ENCODE data around the gene PET117. TPM values are rescaled to one million over a fixed set of nuclear protein-coding genes. Genes with fewer than 3 reads are reported as not detected.
"Not testable (repeated sequence)": the region's sequence is repeated elsewhere in the genome, so short reads cannot be mapped to it uniquely, and the experiment has no call there.

PET117 gene
- total RNA-seq, 2 experiments from 2014 or later: 13.6 to 14.6 TPM

DNA sequence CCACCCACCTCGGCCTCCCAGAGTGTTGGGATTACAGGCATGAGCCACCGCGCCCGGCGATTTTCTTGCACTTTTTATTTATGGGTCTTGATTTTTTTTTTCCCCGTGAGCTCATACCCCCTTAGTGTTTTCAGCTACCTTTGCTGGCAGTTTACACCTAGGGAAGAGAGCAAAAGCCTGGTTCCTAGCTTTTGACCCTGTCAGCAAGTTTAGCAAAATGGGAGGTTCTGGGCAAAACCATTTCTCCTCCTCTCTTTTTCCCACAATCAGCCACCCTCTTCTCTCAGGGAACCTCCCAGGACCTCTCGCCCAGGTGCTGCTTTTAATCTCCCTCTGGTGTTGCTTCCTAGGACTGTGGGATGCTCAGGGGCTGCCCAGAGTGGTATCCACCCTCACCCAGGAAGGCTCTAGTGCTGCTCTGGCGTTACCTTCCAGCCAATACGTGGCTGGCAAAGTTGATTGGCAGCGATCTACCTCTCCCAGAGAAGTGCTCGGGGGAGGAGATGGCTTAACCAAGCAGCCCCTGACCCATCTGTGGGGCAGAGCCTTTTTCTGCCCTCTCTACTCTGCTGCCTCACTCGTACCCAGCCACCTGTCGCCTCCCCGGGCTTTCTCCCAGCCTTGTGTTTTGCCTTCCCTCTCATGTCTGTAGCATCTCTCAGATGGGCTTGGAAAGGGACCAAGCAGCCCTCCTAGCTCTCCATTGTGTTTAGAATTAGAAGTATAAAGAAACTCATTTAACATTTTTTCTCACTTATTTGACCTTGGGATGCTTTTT is 37.4 kb downstream of the PET117 start:
- no peaks in the 10 kb centered on the region for H3K27me3 Mint-ChIP-seq
- POLR2A ChIA-PET: no interaction called here
- H3K36me3 Mint-ChIP-seq (ENCODE audit: low read depth): peaks cover 89% of the 10 kb centered on the region

DNA sequence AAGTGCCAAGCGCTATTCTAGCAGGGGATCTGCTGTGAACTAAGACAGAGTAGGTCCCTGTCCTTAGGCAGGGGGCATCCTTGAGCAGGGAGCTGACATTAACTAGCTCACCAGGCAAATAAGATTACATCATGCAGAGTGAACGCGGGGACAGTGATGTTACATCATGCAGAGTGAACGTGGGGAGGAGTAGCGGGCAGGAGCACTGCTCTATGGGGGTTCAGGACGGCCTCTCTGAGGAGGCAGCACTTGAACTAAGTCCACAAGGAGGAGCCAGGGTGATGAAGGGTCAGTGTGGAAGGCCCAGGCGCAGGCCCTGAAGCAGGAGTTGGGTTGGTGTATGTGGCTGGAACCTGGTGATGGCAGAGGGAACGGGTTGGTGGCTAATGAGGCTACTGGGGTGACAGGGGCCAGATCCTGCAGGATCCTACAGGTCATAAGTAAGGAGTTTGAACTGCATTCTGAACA is 38.7 kb downstream of the PET117 start:
- DNase-seq (no peak), ATAC-seq (ENCODE audit: poor library complexity) (no peak)
- Mint-ChIP-seq H3K9me3 (peaks cover 4% of the 10 kb centered on the region), H3K36me3 (ENCODE audit: low read depth) (peaks cover 87% of the 10 kb centered on the region), H3K4me1 (ENCODE audit: low read depth) (peaks cover 19% of the 10 kb centered on the region), H3K4me3 (no peak overlapping the region), H3K27ac (no peak overlapping the region), H3K27me3 (no peaks in the 10 kb centered on the region)
- ChIA-PET CTCF (no interaction called here), POLR2A (no interaction called here)
- intact Hi-C loops (cut with DNase I, micrococcal nuclease): no loop called here
- Histone ChIP-seq H3K4me1 (ENCODE audit: insufficient read depth, low read length) (no peaks in the 10 kb centered on the region), H3K27ac (ENCODE audit: low read depth in 1 of 2, low read length in 2 of 2) (no peak overlapping the region), H3K9me3 (ENCODE audit: control insufficient read depth in 1 of 2, insufficient read depth in 1 of 2, low read length in 2 of 2) (peaks cover 5 to 7% of the 10 kb centered on the region in 2 experiments), H3K36me3 (ENCODE audit: insufficient read depth, low read length) (peaks cover 16% of the 10 kb centered on the region), H3K4me3 (ENCODE audit: low read length) (no peak overlapping the region), H3K27me3 (ENCODE audit: control insufficient read depth in 1 of 2, insufficient read depth in 2 of 2, low read length in 2 of 2) (no peaks in the 10 kb centered on the region)
- TF ChIP-seq, protein P1, sequence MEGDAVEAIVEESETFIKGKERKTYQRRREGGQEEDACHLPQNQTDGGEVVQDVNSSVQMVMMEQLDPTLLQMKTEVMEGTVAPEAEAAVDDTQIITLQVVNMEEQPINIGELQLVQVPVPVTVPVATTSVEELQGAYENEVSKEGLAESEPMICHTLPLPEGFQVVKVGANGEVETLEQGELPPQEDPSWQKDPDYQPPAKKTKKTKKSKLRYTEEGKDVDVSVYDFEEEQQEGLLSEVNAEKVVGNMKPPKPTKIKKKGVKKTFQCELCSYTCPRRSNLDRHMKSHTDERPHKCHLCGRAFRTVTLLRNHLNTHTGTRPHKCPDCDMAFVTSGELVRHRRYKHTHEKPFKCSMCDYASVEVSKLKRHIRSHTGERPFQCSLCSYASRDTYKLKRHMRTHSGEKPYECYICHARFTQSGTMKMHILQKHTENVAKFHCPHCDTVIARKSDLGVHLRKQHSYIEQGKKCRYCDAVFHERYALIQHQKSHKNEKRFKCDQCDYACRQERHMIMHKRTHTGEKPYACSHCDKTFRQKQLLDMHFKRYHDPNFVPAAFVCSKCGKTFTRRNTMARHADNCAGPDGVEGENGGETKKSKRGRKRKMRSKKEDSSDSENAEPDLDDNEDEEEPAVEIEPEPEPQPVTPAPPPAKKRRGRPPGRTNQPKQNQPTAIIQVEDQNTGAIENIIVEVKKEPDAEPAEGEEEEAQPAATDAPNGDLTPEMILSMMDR (IDR thresholded peaks at IDR 0.05): no peak

More for the DNA sequence above, 37.4 kb downstream of the PET117 start:
- no peaks in the 10 kb centered on the region for H3K4me1 ChIP-seq (ENCODE audit: insufficient read depth, low read length)
- intact Hi-C loops (cut with DNase I, micrococcal nuclease): no loop called here
- no peak overlapping the region for H3K4me3 ChIP-seq (ENCODE audit: low read length)
- H3K9me3 Mint-ChIP-seq: no peaks in the 10 kb centered on the region
- CTCF ChIA-PET: no interaction called here
- no peaks in the 10 kb centered on the region for H3K27me3 ChIP-seq (ENCODE audit: control insufficient read depth in 1 of 2, insufficient read depth in 2 of 2, low read length in 2 of 2)
- ATAC-seq (ENCODE audit: poor library complexity): no peak
- no peak overlapping the region for H3K27ac Mint-ChIP-seq
- DNase-seq: no peak
- peaks cover 24% of the 10 kb centered on the region for H3K4me1 Mint-ChIP-seq (ENCODE audit: low read depth)
- TF ChIP-seq, protein P1 (IDR thresholded peaks at IDR 0.05): no peak
- H3K9me3 ChIP-seq (ENCODE audit: control insufficient read depth in 1 of 2, insufficient read depth in 1 of 2, low read length in 2 of 2): peaks cover 0 to 7% of the 10 kb centered on the region in 2 experiments
- no peak overlapping the region for H3K4me3 Mint-ChIP-seq
- no peak overlapping the region for H3K27ac ChIP-seq (ENCODE audit: low read depth in 1 of 2, low read length in 2 of 2)
- H3K36me3 ChIP-seq (ENCODE audit: insufficient read depth, low read length): peaks cover 17% of the 10 kb centered on the region

DNA sequence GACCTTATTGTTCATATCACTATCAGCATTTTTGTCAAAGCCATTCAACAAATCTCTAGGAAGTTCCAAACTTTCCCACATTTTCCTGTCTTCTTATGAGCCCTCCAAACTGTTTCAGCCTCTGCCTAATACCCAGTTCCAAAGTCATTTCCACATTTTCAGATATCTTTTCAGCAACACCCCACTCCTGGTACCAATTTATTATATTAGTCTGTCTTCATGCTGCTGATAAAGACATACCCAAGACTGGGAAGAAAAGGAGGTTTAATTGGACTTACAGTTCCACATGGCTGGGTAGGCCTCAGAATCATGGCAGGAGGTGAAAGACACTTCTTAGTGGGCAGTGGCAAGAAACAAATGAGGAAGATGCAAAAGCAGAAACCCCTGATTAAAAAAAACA is 42.7 kb downstream of the PET117 start:
- H3K27ac Mint-ChIP-seq; H3K4me1 Mint-ChIP-seq (ENCODE audit: low read depth); CTCF ChIA-PET; H3K4me3 ChIP-seq (ENCODE audit: low read length); H3K27me3 Mint-ChIP-seq; POLR2A ChIA-PET; H3K4me1 ChIP-seq (ENCODE audit: insufficient read depth, low read length); intact Hi-C loops (cut with DNase I, micrococcal nuclease); H3K27me3 ChIP-seq (ENCODE audit: control insufficient read depth in 1 of 2, insufficient read depth in 2 of 2, low read length in 2 of 2); H3K27ac ChIP-seq (ENCODE audit: low read depth in 1 of 2, low read length in 2 of 2); H3K4me3 Mint-ChIP-seq; ATAC-seq (ENCODE audit: poor library complexity); H3K9me3 ChIP-seq (ENCODE audit: control insufficient read depth in 1 of 2, insufficient read depth in 1 of 2, low read length in 2 of 2); H3K9me3 Mint-ChIP-seq; DNase-seq: not testable (repeated sequence)
- H3K36me3 Mint-ChIP-seq (ENCODE audit: low read depth): peaks cover 91% of the 10 kb centered on the region
- H3K36me3 ChIP-seq (ENCODE audit: insufficient read depth, low read length): peaks cover 39% of the 10 kb centered on the region

DNA sequence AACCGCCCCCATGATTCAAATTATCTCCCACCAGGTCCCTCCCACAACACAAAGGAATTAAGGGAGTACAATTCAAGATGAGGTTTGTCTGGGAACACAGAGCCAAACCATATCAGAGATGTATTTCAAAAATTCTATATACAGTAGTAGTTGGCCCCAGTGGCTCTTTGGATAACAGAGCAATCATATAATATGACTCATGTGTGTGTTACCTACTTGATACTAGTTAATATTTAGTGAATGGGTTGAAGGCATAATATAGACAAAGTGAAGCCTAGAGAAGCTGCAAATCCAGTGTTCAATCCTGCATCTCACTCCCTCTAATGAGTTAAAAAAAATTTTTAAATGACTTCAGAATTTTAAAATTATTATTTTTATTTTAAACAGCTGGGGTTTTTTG is 43.2 kb downstream of the PET117 start:
- no peak for ATAC-seq (ENCODE audit: poor library complexity)

More for the DNA sequence above, 43.2 kb downstream of the PET117 start:
- peaks cover 91% of the 10 kb centered on the region for H3K36me3 Mint-ChIP-seq (ENCODE audit: low read depth)
- TF ChIP-seq, protein P1 (IDR thresholded peaks at IDR 0.05): no peak
- Histone ChIP-seq H3K9me3 (ENCODE audit: control insufficient read depth in 1 of 2, insufficient read depth in 1 of 2, low read length in 2 of 2) (peaks cover 5 to 7% of the 10 kb centered on the region in 2 experiments), H3K27me3 (ENCODE audit: control insufficient read depth in 1 of 2, insufficient read depth in 2 of 2, low read length in 2 of 2) (no peaks in the 10 kb centered on the region), H3K4me1 (ENCODE audit: insufficient read depth, low read length) (no peaks in the 10 kb centered on the region), H3K36me3 (ENCODE audit: insufficient read depth, low read length) (peaks cover 42% of the 10 kb centered on the region), H3K27ac (ENCODE audit: low read depth in 1 of 2, low read length in 2 of 2) (no peak overlapping the region), H3K4me3 (ENCODE audit: low read length) (no peak overlapping the region)
- CTCF ChIA-PET: no interaction called here
- no peak overlapping the region for H3K4me3 Mint-ChIP-seq
- no peaks in the 10 kb centered on the region for H3K4me1 Mint-ChIP-seq (ENCODE audit: low read depth)
- H3K9me3 Mint-ChIP-seq: peaks cover 4% of the 10 kb centered on the region
- DNase-seq: no peak
- H3K27ac Mint-ChIP-seq: no peak overlapping the region
- intact Hi-C loops (cut with DNase I, micrococcal nuclease): no loop called here
- POLR2A ChIA-PET: no interaction called here
- no peaks in the 10 kb centered on the region for H3K27me3 Mint-ChIP-seq

Measured in CD4-positive, alpha-beta T cell (primary cell).